ES-I3 (cell line): ENCODE results near the gene PRXL2B.

ENCODE experiments used
- H3K36me3 ChIP-seq: 2 replicates; pipeline ENCODE4 v1.6.1; 2013; ENCODE audit warnings: mild to moderate bottlenecking, low read length, control low read depth, moderate library complexity; ENCODE audit not compliant: insufficient read depth
- H3K4me1 ChIP-seq: 2 replicates; pipeline ENCODE4 v1.6.1; 2013; ENCODE audit warnings: mild to moderate bottlenecking, control low read depth, low read length; ENCODE audit not compliant: insufficient read depth
- H3K9ac ChIP-seq: 2 replicates; pipeline ENCODE4 v1.6.1; 2013; ENCODE audit warnings: low read depth, mild to moderate bottlenecking, low read length, moderate library complexity
- H3K9me3 ChIP-seq: 2 replicates; pipeline ENCODE4 v1.6.1; 2013; ENCODE audit warnings: mild to moderate bottlenecking, low read length, moderate library complexity; ENCODE audit not compliant: control insufficient read depth, insufficient read depth

The PRXL2B gene

GRCh38 chr1:2586154-2587070, at the start of gene PRXL2B:
PRXL2B (plus strand) TSS chr1:2586777; CDS start chr1:2586886, 109 bp downstream.
- peak within 1 kb of the TSS; percentile 64 for H3K9ac ChIP-seq
- H3K36me3 ChIP-seq: no peaks in the 10 kb centered on the region
- H3K9me3 ChIP-seq: no peaks in the 10 kb centered on the region; the same call in 1 of the 2 replicates
- H3K4me1 ChIP-seq: no peaks in the 10 kb centered on the region; the same call in 1 of the 2 replicates

- no peak overlapping the region for H3K9ac ChIP-seq
- no peaks in the 10 kb centered on the region for H3K9me3 ChIP-seq
- H3K36me3 ChIP-seq: no peaks in the 10 kb centered on the region
- peaks cover 15% of the 10 kb centered on the region; the same call in 1 of the 2 replicates for H3K4me1 ChIP-seq
Measured at GRCh38 chr1:2537784-2538115, 48.8 kb upstream of the PRXL2B start.

- Histone ChIP-seq H3K9ac (no peak overlapping the region), H3K36me3 (no peaks in the 10 kb centered on the region), H3K9me3 (no peaks in the 10 kb centered on the region), H3K4me1 (peaks cover 20% of the 10 kb centered on the region; the same call in 1 of the 2 replicates)
Measured at GRCh38 chr1:2538376-2538775, 48.2 kb upstream of the PRXL2B start.

- Histone ChIP-seq H3K9me3 (no peaks in the 10 kb centered on the region), H3K9ac (no peak overlapping the region), H3K4me1 (peaks cover 22% of the 10 kb centered on the region; the same call in 1 of the 2 replicates), H3K36me3 (no peaks in the 10 kb centered on the region)
Measured at GRCh38 chr1:2538872-2539271, 47.7 kb upstream of the PRXL2B start.

GRCh38 chr1:2539312-2539907, 47.2 kb upstream of the PRXL2B start:
- no peaks in the 10 kb centered on the region for H3K36me3 ChIP-seq
- no peak overlapping the region for H3K9ac ChIP-seq
- H3K4me1 ChIP-seq: peaks cover 22% of the 10 kb centered on the region; the same call in 1 of the 2 replicates
- no peaks in the 10 kb centered on the region for H3K9me3 ChIP-seq

GRCh38 chr1:2540816-2541492, 45.6 kb upstream of the PRXL2B start:
- Histone ChIP-seq H3K4me1 (peaks cover 19% of the 10 kb centered on the region; the same call in 1 of the 2 replicates), H3K36me3 (no peaks in the 10 kb centered on the region), H3K9me3 (no peaks in the 10 kb centered on the region), H3K9ac (peak overlapping the region; percentile 26; the same call in 1 of the 2 replicates)

- no peak overlapping the region for H3K9ac ChIP-seq
- H3K4me1 ChIP-seq: peaks cover 19% of the 10 kb centered on the region; the same call in 1 of the 2 replicates
- no peaks in the 10 kb centered on the region for H3K9me3 ChIP-seq
- no peaks in the 10 kb centered on the region for H3K36me3 ChIP-seq
Measured at GRCh38 chr1:2541619-2542245, 44.8 kb upstream of the PRXL2B start.

- Histone ChIP-seq H3K9ac (no peak overlapping the region), H3K4me1 (peaks cover 19% of the 10 kb centered on the region; the same call in 1 of the 2 replicates), H3K9me3 (no peaks in the 10 kb centered on the region), H3K36me3 (no peaks in the 10 kb centered on the region)
Measured at GRCh38 chr1:2542246-2542915, 44.2 kb upstream of the PRXL2B start.

GRCh38 chr1:2543543-2544092, 43.0 kb upstream of the PRXL2B start:
- Histone ChIP-seq H3K4me1 (peaks cover 22% of the 10 kb centered on the region; the same call in 1 of the 2 replicates), H3K9me3 (no peaks in the 10 kb centered on the region), H3K36me3 (no peaks in the 10 kb centered on the region), H3K9ac (no peak overlapping the region)

- Histone ChIP-seq H3K4me1 (peaks cover 26% of the 10 kb centered on the region; the same call in 1 of the 2 replicates), H3K36me3 (no peaks in the 10 kb centered on the region), H3K9ac (no peak overlapping the region), H3K9me3 (no peaks in the 10 kb centered on the region)
Measured at GRCh38 chr1:2544093-2544874, 42.3 kb upstream of the PRXL2B start.

GRCh38 chr1:2544875-2545640, 41.5 kb upstream of the PRXL2B start:
- Histone ChIP-seq H3K9me3 (no peaks in the 10 kb centered on the region), H3K9ac (no peak overlapping the region), H3K4me1 (peaks cover 27% of the 10 kb centered on the region; the same call in 1 of the 2 replicates), H3K36me3 (no peaks in the 10 kb centered on the region)

GRCh38 chr1:2545754-2546514, 40.6 kb upstream of the PRXL2B start:
- Histone ChIP-seq H3K9me3 (no peaks in the 10 kb centered on the region), H3K9ac (peak overlapping the region; percentile 86), H3K36me3 (no peaks in the 10 kb centered on the region), H3K4me1 (peaks cover 27% of the 10 kb centered on the region; the same call in 1 of the 2 replicates)
